HG03064 (cell line): ENCODE measurements around the gene TRIM50.
"Not testable (repeated sequence)": the region's sequence is repeated elsewhere in the genome, so short reads cannot be mapped to it uniquely, and the experiment has no call there.

Source experiments
- ATAC-seq: cut with Tn5 transposase; IDR thresholded peaks from one replicate; pipeline ENCODE4 v1.9.1; 2021; ENCODE audit warnings: low read depth; ENCODE audit not compliant: unreplicated experiment

TRIM50 gene

GRCh38 chr7:73319541-73319940 is 8.3 kb downstream of the TRIM50 start:
- not testable (repeated sequence) for ATAC-seq

- not testable (repeated sequence) for ATAC-seq
Observed at GRCh38 chr7:73318656-73319204, 9.2 kb downstream of the TRIM50 start.

GRCh38 chr7:73316521-73316920 is 11.4 kb downstream of the TRIM50 start:
- ATAC-seq, result no peak

- ATAC-seq, result no peak
Observed at GRCh38 chr7:73314271-73314670, 13.6 kb downstream of the TRIM50 start.

GRCh38 chr7:73313521-73313906 is 14.4 kb downstream of the TRIM50 start:
- ATAC-seq, result no peak

- ATAC-seq, result no peak
Observed at GRCh38 chr7:73312831-73313520, 14.9 kb downstream of the TRIM50 start.

GRCh38 chr7:73311421-73311820 is 16.5 kb downstream of the TRIM50 start:
- not testable (repeated sequence) for ATAC-seq

GRCh38 chr7:73308665-73309214 is 19.1 kb downstream of the TRIM50 start, which contains the start of gene NSUN5:
Gene NSUN5, minus strand, starts transcription at chr7:73308826. Its CDS starts 36 bp downstream, at chr7:73308790.
- peak; percentile 58 for ATAC-seq

- peak; percentile 40 for ATAC-seq
Observed at GRCh38 chr7:73308074-73308664, 19.7 kb downstream of the TRIM50 start.

- no peak for ATAC-seq
Observed at GRCh38 chr7:73307436-73307835, 20.4 kb downstream of the TRIM50 start.

GRCh38 chr7:73304612-73305387 is 23.1 kb downstream of the TRIM50 start:
- ATAC-seq, result not testable (repeated sequence)

- ATAC-seq, result no peak
Observed at GRCh38 chr7:73304071-73304470, 23.8 kb downstream of the TRIM50 start.

- ATAC-seq, result no peak
Observed at GRCh38 chr7:73303546-73303945, 24.3 kb downstream of the TRIM50 start.

- ATAC-seq, result not testable (repeated sequence)
Observed at GRCh38 chr7:73302846-73303245, 25.0 kb downstream of the TRIM50 start.

- not testable (repeated sequence) for ATAC-seq
Observed at GRCh38 chr7:73301108-73301507, 26.8 kb downstream of the TRIM50 start.

GRCh38 chr7:73299812-73300211 is 28.1 kb downstream of the TRIM50 start:
- ATAC-seq, result not testable (repeated sequence)

- not testable (repeated sequence) for ATAC-seq
Observed at GRCh38 chr7:73297706-73298105, 30.2 kb downstream of the TRIM50 start.

- not testable (repeated sequence) for ATAC-seq
Observed at GRCh38 chr7:73297235-73297634, 30.6 kb downstream of the TRIM50 start.

GRCh38 chr7:73277210-73277609 is 50.7 kb downstream of the TRIM50 start:
- not testable (repeated sequence) for ATAC-seq

GRCh38 chr7:73267813-73268212 is 60.1 kb downstream of the TRIM50 start:
- ATAC-seq, result not testable (repeated sequence)
